Large intestine (tissue), 12 donors: ENCODE data around the gene GJE1. TPM values are rescaled to one million over a fixed set of nuclear protein-coding genes. Genes with fewer than 3 reads are reported as not detected.
"Not testable (repeated sequence)": the region's sequence is repeated elsewhere in the genome, so short reads cannot be mapped to it uniquely, and the experiment has no call there.

Experiments
- DNase-seq, 2 donors: peaks; one replicate each; pipeline versions ENCODE4 v3.0.0 to v3.0.0-alpha.2; 2013
- H3K27ac ChIP-seq: one replicate; pipeline ENCODE4 v1.5.1; 2013; ENCODE audit warnings: low read length
- H3K27me3 ChIP-seq: 2 replicates; pipeline ENCODE4 v1.6.1; 2013; ENCODE audit warnings: low read length; ENCODE audit not compliant: control insufficient read depth, insufficient read depth
- H3K36me3 ChIP-seq: 2 replicates; pipeline ENCODE4 v1.6.1; 2013; ENCODE audit warnings: low read length; ENCODE audit not compliant: control insufficient read depth, insufficient read depth
- H3K4me1 ChIP-seq: one replicate; pipeline ENCODE4 v1.6.1; 2013; ENCODE audit warnings: low read length; ENCODE audit not compliant: control insufficient read depth, insufficient read depth
- H3K4me3 ChIP-seq: one replicate; pipeline ENCODE4 v1.5.1; 2013; ENCODE audit warnings: low read length
- H3K9me3 ChIP-seq: one replicate; pipeline ENCODE4 v1.6.1; 2013; ENCODE audit warnings: mild to moderate bottlenecking, low read depth, low read length, moderate library complexity; ENCODE audit not compliant: control insufficient read depth
- whole genome bisulfite sequencing: methylation state at CpG from one replicate; pipeline ENCODE4 v1.1.5; 2013; ENCODE audit warnings: low lambda C conversion rate; ENCODE audit not compliant: insufficient coverage; 5-methylcytosine and 5-hydroxymethylcytosine counted together
- long read RNA-seq, 11 donors: transcript quantifications; one replicate each; lab custom pipeline, GENCODE V29; 2026
- polyA plus RNA-seq: library from polyadenylated mRNA; unstranded; fragments of 120-200 nt; gene quantifications from one replicate; pipeline ENCODE4 v1.2.1, GENCODE V29; 2013

The GJE1 gene
- polyA plus RNA-seq: not detected
- long read RNA-seq, donor 1: 0 reads
- long read RNA-seq, donor 2: 0 reads
- long read RNA-seq, donor 3: 0 reads
- long read RNA-seq, donor 4: 0 reads
- long read RNA-seq, donor 5: 0 reads
- long read RNA-seq, donor 6: 0 reads
- long read RNA-seq, donor 7: 0 reads
- long read RNA-seq, donor 8: 0 reads
- long read RNA-seq, donor 9: 0 reads
- long read RNA-seq, donor 10: 0 reads
- long read RNA-seq, donor 11: 0 reads

GRCh38 chr6:142132625-142133024 is at the start of gene GJE1:
TSS of gene GJE1 (plus strand) at chr6:142132925. CDS start at chr6:142133159, 234 bp downstream.
- Histone ChIP-seq H3K27me3 (peaks cover 3% of the 10 kb centered on the region), H3K36me3 (no peaks in the 10 kb centered on the region), H3K4me1 (no peaks in the 10 kb centered on the region), H3K9me3 (no peaks in the 10 kb centered on the region), H3K27ac (no peak within 1 kb of the TSS), H3K4me3 (no peak within 1 kb of the TSS)
- no CpG with 5 or more reads among the region's 1 CpG for WGBS
- DNase-seq: no peak

- Histone ChIP-seq H3K9me3 (no peaks in the 10 kb centered on the region), H3K27me3 (peaks cover 19% of the 10 kb centered on the region), H3K4me3 (no peak overlapping the region), H3K4me1 (no peaks in the 10 kb centered on the region), H3K27ac (no peak overlapping the region), H3K36me3 (no peaks in the 10 kb centered on the region)
- WGBS: 60% methylated on average over 2 of the region's 49 CpGs
- no peak for DNase-seq
Observed at GRCh38 chr6:142087950-142088857, 44.5 kb upstream of the GJE1 start.

- Histone ChIP-seq H3K27ac (no peak overlapping the region), H3K36me3 (no peaks in the 10 kb centered on the region), H3K27me3 (peaks cover 19% of the 10 kb centered on the region), H3K4me1 (no peaks in the 10 kb centered on the region), H3K4me3 (no peak overlapping the region), H3K9me3 (no peaks in the 10 kb centered on the region)
- 0% methylated on average over 1 of the region's 14 CpGs for WGBS
- DNase-seq: peak in 1 of 2 donors; percentile 19
Observed at GRCh38 chr6:142088858-142089216, 43.9 kb upstream of the GJE1 start.

- H3K27ac ChIP-seq, DNase-seq, H3K27me3 ChIP-seq, H3K36me3 ChIP-seq, H3K4me3 ChIP-seq, H3K9me3 ChIP-seq, H3K4me1 ChIP-seq: not testable (repeated sequence)
- 100% methylated on average over 3 of the region's 5 CpGs for WGBS
Observed at GRCh38 chr6:142104820-142105219, 27.9 kb upstream of the GJE1 start.

- not testable (repeated sequence) for H3K9me3 ChIP-seq, H3K4me3 ChIP-seq
- WGBS: 95% methylated on average over 3 of the region's 9 CpGs
Observed at GRCh38 chr6:142110820-142111219, 21.9 kb upstream of the GJE1 start.

GRCh38 chr6:142112451-142113061 is 20.2 kb upstream of the GJE1 start:
- Histone ChIP-seq H3K4me1 (no peaks in the 10 kb centered on the region), H3K36me3 (no peaks in the 10 kb centered on the region), H3K4me3 (no peak overlapping the region), H3K9me3 (no peaks in the 10 kb centered on the region), H3K27me3 (no peaks in the 10 kb centered on the region), H3K27ac (no peak overlapping the region)
- WGBS: no CpG with 5 or more reads among the region's 4 CpGs
- DNase-seq: peak; percentile 25 to 37

More at GRCh38 chr6:142110820-142111219, 21.9 kb upstream of the GJE1 start:
- DNase-seq, H3K36me3 ChIP-seq, H3K27me3 ChIP-seq, H3K27ac ChIP-seq, H3K4me1 ChIP-seq: not testable (repeated sequence)

- no peak for DNase-seq
- 93% methylated on average over 2 of the region's 2 CpGs for WGBS
- Histone ChIP-seq H3K4me1 (no peaks in the 10 kb centered on the region), H3K9me3 (no peaks in the 10 kb centered on the region), H3K36me3 (no peaks in the 10 kb centered on the region), H3K27ac (no peak overlapping the region), H3K4me3 (no peak overlapping the region), H3K27me3 (no peaks in the 10 kb centered on the region)
Observed at GRCh38 chr6:142117366-142117765, 15.4 kb upstream of the GJE1 start.

GRCh38 chr6:142118328-142118727 is 14.4 kb upstream of the GJE1 start:
- WGBS: 100% methylated on average over 1 of the region's 3 CpGs
- H3K4me1 ChIP-seq: no peaks in the 10 kb centered on the region
- H3K27ac ChIP-seq: no peak overlapping the region
- no peaks in the 10 kb centered on the region for H3K9me3 ChIP-seq
- H3K4me3 ChIP-seq: no peak overlapping the region
- no peaks in the 10 kb centered on the region for H3K27me3 ChIP-seq
- no peaks in the 10 kb centered on the region for H3K36me3 ChIP-seq
- no peak for DNase-seq

- Histone ChIP-seq H3K36me3 (no peaks in the 10 kb centered on the region), H3K27me3 (no peaks in the 10 kb centered on the region), H3K4me1 (no peaks in the 10 kb centered on the region), H3K27ac (no peak overlapping the region), H3K4me3 (no peak overlapping the region), H3K9me3 (no peaks in the 10 kb centered on the region)
- no peak for DNase-seq
- no CpG with 5 or more reads among the region's 2 CpGs for WGBS
Observed at GRCh38 chr6:142118925-142119324, 13.8 kb upstream of the GJE1 start.

GRCh38 chr6:142121342-142121741 is 11.4 kb upstream of the GJE1 start:
- no peak for DNase-seq
- Histone ChIP-seq H3K4me1 (no peaks in the 10 kb centered on the region), H3K36me3 (no peaks in the 10 kb centered on the region), H3K9me3 (no peaks in the 10 kb centered on the region), H3K27ac (no peak overlapping the region), H3K4me3 (no peak overlapping the region), H3K27me3 (no peaks in the 10 kb centered on the region)
- WGBS: 68% methylated on average over 2 of the region's 3 CpGs
